ENCODE results near the gene ANKRD30BL.
"Not testable (repeated sequence)": the region's sequence is repeated elsewhere in the genome, so short reads cannot be mapped to it uniquely, and the experiment has no call there.

The ANKRD30BL gene, protein sequence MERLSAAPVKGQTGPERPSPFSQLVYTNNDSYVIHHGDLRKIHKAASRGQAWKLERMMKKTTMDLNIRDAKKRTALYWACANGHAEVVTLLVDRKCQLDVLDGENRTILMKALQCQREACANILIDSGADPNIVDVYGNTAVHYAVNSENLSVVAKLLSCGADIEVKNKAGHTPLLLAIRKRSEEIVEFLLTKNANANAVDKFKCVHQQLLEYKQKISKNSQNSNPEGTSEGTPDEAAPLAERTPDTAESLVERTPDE

DNA sequence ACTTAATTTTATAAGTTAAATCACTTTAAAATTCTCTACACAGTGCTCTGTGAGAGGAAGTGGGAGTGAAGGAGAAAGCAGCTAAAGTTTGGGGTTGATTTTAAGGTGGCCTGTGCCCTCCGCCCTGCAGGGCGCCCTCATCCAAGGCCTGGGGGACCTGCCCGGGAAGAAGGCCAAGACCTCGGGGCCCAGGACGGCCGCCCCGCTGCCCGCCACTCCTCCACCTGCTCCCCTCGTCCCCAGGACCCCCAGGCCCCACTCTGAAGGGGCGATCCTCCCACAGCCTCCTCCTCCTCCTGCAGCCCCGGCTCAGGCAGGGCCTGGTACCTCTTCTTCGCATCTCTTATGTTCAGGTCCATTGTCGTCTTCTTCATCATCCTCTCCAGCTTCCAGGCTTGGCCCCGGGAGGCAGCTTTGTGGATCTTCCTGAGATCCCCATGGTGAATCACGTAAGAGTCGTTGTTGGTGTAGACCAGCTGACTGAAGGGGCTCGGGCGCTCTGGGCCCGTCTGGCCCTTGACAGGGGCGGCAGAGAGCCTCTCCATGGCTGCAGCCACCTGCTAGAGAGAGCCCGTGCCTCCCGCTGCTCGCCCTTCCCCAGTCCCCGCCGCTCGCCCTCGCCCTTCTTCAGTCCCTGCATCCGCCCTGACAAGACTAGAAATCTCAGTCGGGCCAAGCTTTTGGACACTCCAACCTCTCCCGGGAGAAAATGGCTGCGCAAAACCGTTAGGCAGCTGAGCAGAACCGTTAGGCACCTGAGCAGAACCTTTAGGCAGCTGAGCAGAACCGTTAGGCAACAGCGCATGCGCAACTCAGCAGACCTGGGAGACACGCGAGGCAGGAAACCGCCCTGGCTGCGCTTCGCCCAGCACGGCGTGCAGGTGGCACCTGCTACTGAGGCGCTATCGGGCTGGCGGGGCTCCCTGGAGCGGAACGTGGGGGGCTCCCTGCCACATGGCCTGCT is at the start of gene ANKRD30BL:
Gene ANKRD30BL, minus strand, starts transcription at position 792 of the 964 bp plus-strand sequence. Its CDS starts 247 bp downstream, at position 545.
- not testable (repeated sequence) for DNase-seq (ENCODE audit: low read depth in 2 of 2)

DNA sequence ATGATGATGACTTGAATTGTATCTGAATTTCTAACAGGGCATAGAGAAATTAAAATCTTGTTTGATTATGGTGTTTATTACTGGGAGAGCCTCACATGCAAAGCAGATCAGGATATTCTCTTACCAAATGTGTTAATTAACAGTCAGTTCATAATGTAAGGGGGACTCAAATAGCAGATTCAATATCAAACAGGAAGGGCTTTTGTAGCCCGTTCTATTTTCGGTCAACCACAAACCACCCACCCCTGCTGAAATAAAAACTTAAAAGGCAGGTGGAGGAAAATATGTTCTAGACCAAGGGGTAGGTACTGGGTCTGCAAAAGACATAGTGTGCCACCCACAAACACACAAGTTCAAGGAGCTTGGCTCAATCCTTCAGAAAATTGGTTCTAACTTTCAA is 41.1 kb upstream of the ANKRD30BL start:
- not testable (repeated sequence) for DNase-seq (ENCODE audit: low read depth in 2 of 2)

DNA sequence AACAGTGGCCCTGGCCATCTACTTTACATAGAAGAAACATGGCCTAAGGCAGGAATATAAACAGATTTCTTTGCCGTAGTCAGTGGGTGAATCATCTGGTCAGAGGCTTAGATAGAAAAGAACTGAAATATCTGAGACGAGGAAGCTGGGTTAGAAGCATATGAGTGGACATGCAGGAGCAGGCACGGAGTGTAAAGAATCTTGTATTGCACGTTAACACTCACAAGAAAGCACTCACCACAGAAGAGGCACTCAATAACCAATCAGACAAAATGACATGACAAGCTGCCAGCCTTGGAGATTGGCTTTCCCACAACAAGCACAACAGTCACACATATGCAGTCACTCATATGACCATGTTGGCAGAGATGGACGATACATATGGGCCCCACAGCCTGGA is 31.1 kb upstream of the ANKRD30BL start:
- not testable (repeated sequence) for DNase-seq (ENCODE audit: low read depth in 2 of 2)

DNA sequence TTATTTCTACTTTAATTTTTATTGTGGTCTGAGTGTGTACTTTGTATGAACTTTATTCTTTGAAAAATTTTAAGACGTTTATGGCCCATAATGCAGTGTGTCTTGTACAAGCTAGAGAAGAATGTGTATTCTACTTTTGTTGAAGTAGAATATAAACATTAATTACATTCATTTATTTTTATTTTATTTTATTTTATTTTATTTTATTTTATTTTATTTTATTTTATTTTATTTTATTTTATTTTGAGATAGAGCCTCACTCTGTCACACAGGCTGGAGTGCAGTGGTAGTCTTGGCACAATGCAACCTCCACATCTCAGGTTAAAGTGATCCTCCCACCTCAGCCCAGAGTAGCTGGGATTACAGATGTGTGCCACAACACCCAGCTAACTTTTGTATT is 5.3 kb upstream of the ANKRD30BL start:
- not testable (repeated sequence) for DNase-seq (ENCODE audit: low read depth in 2 of 2)

DNA sequence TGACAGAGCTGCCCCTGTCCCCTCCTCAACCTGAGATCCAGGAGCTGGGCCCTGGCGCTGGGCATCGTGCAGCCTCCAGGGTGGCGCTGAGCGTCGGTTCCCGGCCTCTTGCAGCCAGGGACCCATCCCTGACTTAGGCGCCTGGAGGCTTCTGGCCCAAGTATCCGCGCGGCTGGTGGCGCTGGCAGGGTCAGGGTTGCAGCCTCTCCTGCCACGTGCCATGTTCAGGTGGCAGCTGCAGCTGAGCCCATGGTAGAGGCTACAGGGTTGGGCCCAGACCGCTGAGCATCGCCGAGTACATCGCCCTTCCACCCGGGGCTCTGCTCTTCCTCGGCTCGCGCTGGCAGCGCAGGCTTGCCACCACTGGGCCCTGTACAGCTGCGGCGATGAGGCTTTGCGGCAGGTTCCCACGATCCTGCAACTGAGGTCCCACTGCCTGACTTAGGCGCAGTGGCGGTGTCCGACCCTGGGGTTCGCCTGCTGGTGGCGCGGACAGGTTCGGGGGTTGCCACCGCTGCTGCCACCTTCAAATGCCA is 441 bp upstream of the ANKRD30BL start:
- DNase-seq (ENCODE audit: low read depth in 2 of 2), result not testable (repeated sequence)

DNA sequence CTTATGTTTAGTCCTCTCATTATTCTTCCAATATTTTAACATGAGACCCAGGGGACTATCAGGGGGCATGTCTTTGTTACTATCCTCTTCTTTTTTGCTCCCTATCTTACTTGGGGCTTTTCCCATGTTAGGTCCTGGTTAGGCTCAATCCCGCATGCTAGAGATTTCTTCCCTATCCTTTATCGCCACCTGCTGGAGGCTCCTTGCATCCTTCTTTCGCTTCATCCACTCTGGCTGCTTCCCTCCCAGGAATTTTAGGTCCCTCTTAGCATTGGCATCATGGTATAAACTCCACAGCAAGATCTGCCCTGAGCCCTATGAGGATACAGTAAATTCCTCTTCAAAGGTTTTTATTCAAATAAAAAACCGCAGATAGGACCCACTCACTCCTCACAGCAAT is 15.0 kb downstream of the ANKRD30BL start:
- DNase-seq (ENCODE audit: low read depth in 2 of 2), result peak; percentile 7 to 16

All from stimulated activated CD4-positive, alpha-beta T cell treated with anti-CD3 and anti-CD28 coated beads, Interleukin-4, amount 100 ng/mL, for 48 hours (primary cell).